Liver (tissue), 9 donors: ENCODE measurements around the gene RECK. TPM values are rescaled to one million over a fixed set of nuclear protein-coding genes. Genes with fewer than 3 reads are reported as not detected.

Source experiments
- DNase-seq: peaks from one replicate; pipeline ENCODE4 v3.0.0-alpha.2; 2017; ENCODE audit warnings: low spot score
- H3K27ac ChIP-seq, 2 donors: one replicate each; pipeline ENCODE4 v1.7.0; 2013; ENCODE audit warnings: inconsistent platforms in 2 of 2, low read length in 2 of 2, control low read depth in 1 of 2, low read depth in 1 of 2, mild to moderate bottlenecking in 1 of 2
- H3K27me3 ChIP-seq, 4 donors: one replicate each; pipeline versions ENCODE4 v1.6.1 to v1.7.0; 2013; ENCODE audit warnings: low read length in 3 of 4, inconsistent platforms in 1 of 4, mild to moderate bottlenecking in 1 of 4, moderate library complexity in 1 of 4; ENCODE audit not compliant: control insufficient read depth in 4 of 4, insufficient read depth in 4 of 4
- H3K36me3 ChIP-seq, 4 donors: one replicate each; pipeline versions ENCODE4 v1.6.1 to v1.7.0; 2013; ENCODE audit warnings: low read length in 3 of 4, mild to moderate bottlenecking in 3 of 4, low read depth in 1 of 4, moderate library complexity in 1 of 4; ENCODE audit not compliant: control insufficient read depth in 4 of 4, insufficient read depth in 3 of 4
- H3K4me1 ChIP-seq, 4 donors: one replicate each; pipeline versions ENCODE4 v1.6.1 to v1.7.0; 2013; ENCODE audit warnings: low read length in 3 of 4, mild to moderate bottlenecking in 3 of 4, moderate library complexity in 1 of 4; ENCODE audit not compliant: control insufficient read depth in 4 of 4, insufficient read depth in 4 of 4
- H3K4me3 ChIP-seq, 3 donors: one replicate each; pipeline versions ENCODE4 v1.6.1 to v1.7.0; 2013; ENCODE audit warnings: low read length in 3 of 3, control low read depth in 1 of 3, low read depth in 1 of 3, mild to moderate bottlenecking in 1 of 3
- H3K9ac ChIP-seq, 2 donors: one replicate each; pipeline ENCODE4 v1.7.0; 2013; ENCODE audit warnings: low read length in 2 of 2, mild to moderate bottlenecking in 2 of 2, moderate library complexity in 2 of 2, control low read depth in 1 of 2, low read depth in 1 of 2
- H3K9me3 ChIP-seq, 4 donors: one replicate each; pipeline versions ENCODE4 v1.6.1 to v1.7.0; 2013; ENCODE audit warnings: low read length in 3 of 4; ENCODE audit not compliant: control insufficient read depth in 4 of 4
- ATF3 ChIP-seq: IDR thresholded peaks from 2 replicates; pipeline ENCODE4 v1.6.1; 2016; ENCODE audit warnings: antibody characterized with exemption
- CTCF ChIP-seq: fragments of 150-350 bp; IDR thresholded peaks from 2 replicates; pipeline ENCODE4 v1.5.1; 2017; ENCODE audit warnings: improper control_type of control experiment, low read depth, low read length; ENCODE audit not compliant: missing input control
- EGR1 ChIP-seq, 2 donors: IDR thresholded peaks; 2 replicates each; pipeline ENCODE4 v1.6.1; 2016 to 2018; ENCODE audit warnings: antibody characterized with exemption in 2 of 2, low read depth in 2 of 2
- FOXA1 ChIP-seq: IDR thresholded peaks from 2 replicates; pipeline ENCODE4 v1.6.1; 2016; ENCODE audit warnings: antibody characterized with exemption
- FOXA2 ChIP-seq: IDR thresholded peaks from 2 replicates; pipeline ENCODE4 v1.6.1; 2016; ENCODE audit warnings: antibody characterized with exemption
- GABPA ChIP-seq, 2 donors: IDR thresholded peaks in 1 of 2; conservative IDR thresholded peaks in 1 of 2; 2 replicates each; pipeline ENCODE4 v1.6.1; 2016; ENCODE audit warnings: antibody characterized with exemption in 2 of 2, mild to moderate bottlenecking in 1 of 2, moderate library complexity in 1 of 2
- HNF4A ChIP-seq, 2 donors: conservative IDR thresholded peaks; 2 replicates each; pipeline ENCODE4 v1.6.1; 2016; ENCODE audit warnings: antibody characterized with exemption in 2 of 2, mild to moderate bottlenecking in 2 of 2
- HNF4G ChIP-seq: IDR thresholded peaks from 2 replicates; pipeline ENCODE4 v1.6.1; 2016; ENCODE audit warnings: antibody characterized with exemption
- JUND ChIP-seq, 2 donors: IDR thresholded peaks; 2 replicates each; pipeline ENCODE4 v1.6.1; 2016; ENCODE audit warnings: antibody characterized with exemption in 2 of 2
- MAX ChIP-seq: IDR thresholded peaks from 2 replicates; pipeline ENCODE4 v1.6.1; 2016; ENCODE audit warnings: antibody characterized with exemption
- NR2F2 ChIP-seq: IDR thresholded peaks from 2 replicates; pipeline ENCODE4 v1.6.1; 2016; ENCODE audit warnings: antibody characterized with exemption
- REST ChIP-seq: IDR thresholded peaks from 2 replicates; pipeline ENCODE4 v1.6.1; 2016; ENCODE audit warnings: antibody characterized with exemption, mild to moderate bottlenecking
- RXRA ChIP-seq, 2 donors: IDR thresholded peaks; 2 replicates each; pipeline ENCODE4 v1.6.1; 2017 to 2018; ENCODE audit warnings: antibody characterized with exemption in 2 of 2, mild to moderate bottlenecking in 1 of 2
- SP1 ChIP-seq: IDR thresholded peaks from 2 replicates; pipeline ENCODE4 v1.6.1; 2018; ENCODE audit warnings: antibody characterized with exemption, mild to moderate bottlenecking
- TAF1 ChIP-seq: conservative IDR thresholded peaks from 2 replicates; pipeline ENCODE4 v1.6.1; 2016; ENCODE audit warnings: antibody characterized with exemption, mild to moderate bottlenecking
- YY1 ChIP-seq: IDR thresholded peaks from 2 replicates; pipeline ENCODE4 v1.6.1; 2016; ENCODE audit warnings: antibody characterized with exemption, mild to moderate bottlenecking
- ZBTB33 ChIP-seq: IDR thresholded peaks from 2 replicates; pipeline ENCODE4 v1.6.1; 2016; ENCODE audit warnings: antibody characterized with exemption
- WGBS: extraction: QIAGEN DNeasy Blood & Tissue Kit; methylation state at CpG from one replicate; pipeline ENCODE4 v1.1.7; 2013; 5-methylcytosine and 5-hydroxymethylcytosine counted together
- polyA plus RNA-seq, 2 donors: library from polyadenylated mRNA; stranded (reverse) in 1 of 2; unstranded in 1 of 2; fragments of 200-250 nt in 1 of 2; fragments of >200 nt in 1 of 2; fragmentation: Nextera tagmentation in 1 of 2; extraction: Ambion mirVana in 1 of 2; gene quantifications; one replicate each; pipeline versions ENCODE4 v1.2.1 to v1.2.3, GENCODE V29; 2013 to 2015
- total RNA-seq, 2 donors: library from RNA; depleted of rRNA; stranded (reverse); fragments of >200 nt; gene quantifications; one replicate each; pipeline ENCODE4 v1.2.3, GENCODE V29; 2014
- donor health status: healthy.
- donor health status: healthy.
- donor health status: healthy.
- donor health status: healthy.
- donor health status: healthy.

Gene RECK
- total and polyA plus RNA-seq, 4 donors, result 2.1 to 3.5 (median 2.3) TPM

- no peak for DNase-seq
- no peak overlapping the region for H3K9ac ChIP-seq
- 38% methylated on average over 3 of the region's 3 CpGs for WGBS
- H3K27ac ChIP-seq, result no peak overlapping the region
- H3K27me3 ChIP-seq, result peaks cover 0 to 2% (median 0%) of the 10 kb centered on the region in 4 donors
- H3K4me3 ChIP-seq, result no peak overlapping the region
- no peaks in the 10 kb centered on the region for H3K36me3 ChIP-seq
- TF ChIP-seq JUND (IDR thresholded peaks at IDR 0.05) (no peak), FOXA2 (no peak), ZBTB33 (no peak), RXRA (IDR thresholded peaks at IDR 0.05) (no peak), MAX (no peak), HNF4A (conservative IDR thresholded peaks at IDR 0.05) (no peak), CTCF (no peak), ATF3 (no peak)
- H3K4me1 ChIP-seq, result no peaks in the 10 kb centered on the region
- H3K9me3 ChIP-seq, result no peaks in the 10 kb centered on the region
Observed at GRCh38 chr9:36056896-36057295, 20.2 kb downstream of the RECK start.

- no peak for DNase-seq
- H3K4me3 ChIP-seq, result no peak overlapping the region
- TF ChIP-seq YY1, result no peak
- no peak for TF ChIP-seq RXRA (IDR thresholded peaks at IDR 0.05)
- no peak for TF ChIP-seq HNF4A (conservative IDR thresholded peaks at IDR 0.05)
- TF ChIP-seq NR2F2, result no peak
- H3K9ac ChIP-seq, result no peak overlapping the region
- no peaks in the 10 kb centered on the region for H3K9me3 ChIP-seq
- no peaks in the 10 kb centered on the region for H3K36me3 ChIP-seq
- H3K4me1 ChIP-seq, result no peaks in the 10 kb centered on the region
- H3K27me3 ChIP-seq, result peaks cover 0 to 3% (median 0%) of the 10 kb centered on the region in 4 donors
- H3K27ac ChIP-seq, result no peak overlapping the region
- 91% methylated on average over 2 of the region's 2 CpGs for WGBS
Observed at GRCh38 chr9:36063804-36064447, 27.2 kb downstream of the RECK start.

GRCh38 chr9:36064448-36065037 lies 27.8 kb downstream of the RECK start:
- peaks cover 0 to 3% (median 0%) of the 10 kb centered on the region in 4 donors for H3K27me3 ChIP-seq
- no peak for TF ChIP-seq SP1
- TF ChIP-seq FOXA2, result no peak
- no peak for TF ChIP-seq EGR1 (IDR thresholded peaks at IDR 0.05; ENCODE audit: low read depth in 2 of 2)
- TF ChIP-seq REST, result no peak
- TF ChIP-seq YY1, result no peak
- no peak for TF ChIP-seq FOXA1
- no peak for TF ChIP-seq TAF1
- no peak for TF ChIP-seq GABPA (IDR thresholded peaks at IDR 0.05 in 1 of 2, conservative IDR thresholded peaks at IDR 0.05 in 1 of 2)
- no peak for TF ChIP-seq CTCF
- TF ChIP-seq NR2F2, result no peak
- TF ChIP-seq HNF4G, result no peak

More at GRCh38 chr9:36064448-36065037, 27.8 kb downstream of the RECK start:
- WGBS, result 61% methylated on average over 1 of the region's 1 CpG
- Histone ChIP-seq H3K9me3 (no peaks in the 10 kb centered on the region), H3K27ac (no peak overlapping the region), H3K36me3 (no peaks in the 10 kb centered on the region), H3K4me3 (no peak overlapping the region), H3K4me1 (no peaks in the 10 kb centered on the region), H3K9ac (no peak overlapping the region)
- no peak for DNase-seq
